ENCODE measurements around the gene ANKRD44. TPM values are rescaled to one million over a fixed set of nuclear protein-coding genes. Genes with fewer than 3 reads are reported as not detected.

The ANKRD44 gene
- total and polyA plus RNA-seq, 12 donors: 1.1 to 20.1 (median 6.9) TPM

- peak overlapping the region in 2 of 10 donors; percentile 41 to 42 for H3K27ac ChIP-seq
- DNase-seq (no peak), ATAC-seq (no peak)
- peaks cover 0 to 12% (median 8%) of the 10 kb centered on the region in 9 donors for H3K4me1 ChIP-seq
- peaks cover 0 to 4% (median 0%) of the 10 kb centered on the region in 11 donors for H3K9me3 ChIP-seq
- intact Hi-C loops (cut with DNase I): no loop called here
- H3K36me3 ChIP-seq: no peaks in the 10 kb centered on the region
- peak overlapping the region in 1 of 10 donors; percentile 27 for H3K4me3 ChIP-seq
- 65 to 69% methylated on average over 3 of the region's 3 CpGs for WGBS, 2 donors
- H3K27me3 ChIP-seq: no peaks in the 10 kb centered on the region
- no peak for TF ChIP-seq CTCF (IDR thresholded peaks at IDR 0.05)
These were observed 344.5 kb downstream of the ANKRD44 start for GRCh38 chr2:196966061-196966460.

GRCh38 chr2:196965651-196966050, 344.9 kb downstream of the ANKRD44 start:
- 80 to 85% methylated on average over 4 of the region's 4 CpGs for WGBS, 2 donors
- no peak for DNase-seq
- peaks cover 0 to 12% (median 8%) of the 10 kb centered on the region in 9 donors for H3K4me1 ChIP-seq
- ATAC-seq: no peak
- TF ChIP-seq CTCF (IDR thresholded peaks at IDR 0.05): no peak
- no peak overlapping the region for H3K27ac ChIP-seq
- H3K9me3 ChIP-seq: peaks cover 0 to 4% (median 0%) of the 10 kb centered on the region in 11 donors
- H3K4me3 ChIP-seq: no peak overlapping the region
- intact Hi-C loops (cut with DNase I): no loop called here
- H3K36me3 ChIP-seq: no peaks in the 10 kb centered on the region
- no peaks in the 10 kb centered on the region for H3K27me3 ChIP-seq

GRCh38 chr2:196963961-196964360, 346.6 kb downstream of the ANKRD44 start:
- intact Hi-C loops (cut with DNase I): no loop called here
- H3K4me3 ChIP-seq: no peak overlapping the region
- H3K27me3 ChIP-seq: no peaks in the 10 kb centered on the region
- H3K27ac ChIP-seq: no peak overlapping the region
- DNase-seq: no peak
- H3K4me1 ChIP-seq: peaks cover 0 to 12% (median 8%) of the 10 kb centered on the region in 9 donors
- no peaks in the 10 kb centered on the region for H3K36me3 ChIP-seq
- WGBS, 2 donors: 82 to 91% methylated on average over 1 of the region's 1 CpG
- peaks cover 0 to 4% (median 0%) of the 10 kb centered on the region in 11 donors for H3K9me3 ChIP-seq
- no peak for TF ChIP-seq CTCF (IDR thresholded peaks at IDR 0.05)
- ATAC-seq: no peak

GRCh38 chr2:196963043-196963442, 347.5 kb downstream of the ANKRD44 start:
- intact Hi-C loops (cut with DNase I): no loop called here
- no peak for DNase-seq
- no peaks in the 10 kb centered on the region for H3K36me3 ChIP-seq
- no peaks in the 10 kb centered on the region for H3K27me3 ChIP-seq
- no peak overlapping the region for H3K27ac ChIP-seq
- peaks cover 0 to 12% (median 8%) of the 10 kb centered on the region in 9 donors for H3K4me1 ChIP-seq
- TF ChIP-seq CTCF (IDR thresholded peaks at IDR 0.05): no peak
- peaks cover 0 to 4% (median 0%) of the 10 kb centered on the region in 11 donors for H3K9me3 ChIP-seq
- no peak overlapping the region for H3K4me3 ChIP-seq
- ATAC-seq: no peak
- 69 to 72% methylated on average over 2 of the region's 2 CpGs for WGBS, 2 donors
